GM20431 (cell line): Measurements from ENCODE around the gene EDC3.
"Not testable (repeated sequence)": the region's sequence is repeated elsewhere in the genome, so short reads cannot be mapped to it uniquely, and the experiment has no call there.

Experiments used
- in situ Hi-C: fragments of 300-500 bp; cut with MseI, MboI; formaldehyde crosslinking; loops from one replicate; pipeline ENCODE4 v1.15.0; 2020; ENCODE audit warnings: low sequenced_read_pairs; ENCODE audit not compliant: unreplicated experiment

EDC3 gene

GRCh38 chr15:74712311-74712710, 16.5 kb upstream of the EDC3 start:
- in situ Hi-C loops: no loop called here

- in situ Hi-C loops: no loop called here
Measured at GRCh38 chr15:74710319-74711094, 14.7 kb upstream of the EDC3 start.

GRCh38 chr15:74709892-74710291, 14.1 kb upstream of the EDC3 start:
- in situ Hi-C loops: no loop called here

GRCh38 chr15:74709011-74709410, 13.2 kb upstream of the EDC3 start:
- in situ Hi-C loops: no loop called here

- in situ Hi-C loops: no loop called here
Measured at GRCh38 chr15:74696808-74697207, 984 bp upstream of the EDC3 start.

- in situ Hi-C loops: no loop called here
Measured at GRCh38 chr15:74696398-74696729, 540 bp upstream of the EDC3 start.

- in situ Hi-C loops: no loop called here
Measured at GRCh38 chr15:74692327-74692726, 3.5 kb downstream of the EDC3 start.

GRCh38 chr15:74683758-74684157, 12.1 kb downstream of the EDC3 start:
- in situ Hi-C loops: no loop called here

GRCh38 chr15:74682954-74683353, 12.9 kb downstream of the EDC3 start:
- in situ Hi-C loops: no loop called here

GRCh38 chr15:74680456-74680855, 15.4 kb downstream of the EDC3 start:
- in situ Hi-C loops: no loop called here

- in situ Hi-C loops: no loop called here
Measured at GRCh38 chr15:74676801-74677200, 19.0 kb downstream of the EDC3 start.

- in situ Hi-C loops: no loop called here
Measured at GRCh38 chr15:74674161-74674560, 21.7 kb downstream of the EDC3 start.

- in situ Hi-C loops: no loop called here
Measured at GRCh38 chr15:74669627-74670026, 26.2 kb downstream of the EDC3 start.

- in situ Hi-C loops: no loop called here
Measured at GRCh38 chr15:74667975-74668374, 27.8 kb downstream of the EDC3 start.

- in situ Hi-C loops: no loop called here
Measured at GRCh38 chr15:74664670-74665069, 31.2 kb downstream of the EDC3 start.

GRCh38 chr15:74664028-74664616, 31.7 kb downstream of the EDC3 start:
- in situ Hi-C loops: no loop called here

GRCh38 chr15:74663303-74664027, 32.4 kb downstream of the EDC3 start:
- in situ Hi-C loops: no loop called here

- in situ Hi-C loops: no loop called here
Measured at GRCh38 chr15:74662064-74662860, 33.6 kb downstream of the EDC3 start.

- in situ Hi-C loops: not testable (repeated sequence)
Measured at GRCh38 chr15:74661280-74661679, 34.5 kb downstream of the EDC3 start.

GRCh38 chr15:74657846-74658245, 38.0 kb downstream of the EDC3 start:
- in situ Hi-C loops: no loop called here
